Measurements from ENCODE around the gene CORO1C.

CORO1C gene

GRCh38 chr12:108653082-108653516 is 78.2 kb downstream of the CORO1C start:
- peaks cover 21% of the 10 kb centered on the region; the same call in 1 of the 2 replicates for H3K4me1 ChIP-seq (ENCODE audit: insufficient read depth, low read length)
- H3K9me3 ChIP-seq (ENCODE audit: insufficient read depth, low read depth, low read length) = no peaks in the 10 kb centered on the region
- H3K9ac ChIP-seq (ENCODE audit: low read depth, low read length) = no peak overlapping the region
- H3K27me3 ChIP-seq (ENCODE audit: insufficient read depth, low read length) = no peaks in the 10 kb centered on the region
- no peak overlapping the region for H3K4me3 ChIP-seq (ENCODE audit: low read length)
- H3K27ac ChIP-seq (ENCODE audit: low read depth, low read length) = no peak overlapping the region; the same call in 1 of the 2 replicates
- H3K36me3 ChIP-seq (ENCODE audit: insufficient read depth, low read length) = peaks cover 80% of the 10 kb centered on the region

GRCh38 chr12:108650083-108650482 is 81.2 kb downstream of the CORO1C start:
- no peaks in the 10 kb centered on the region for H3K27me3 ChIP-seq (ENCODE audit: insufficient read depth, low read length)
- H3K9me3 ChIP-seq (ENCODE audit: insufficient read depth, low read depth, low read length) = no peaks in the 10 kb centered on the region
- peaks cover 90% of the 10 kb centered on the region for H3K36me3 ChIP-seq (ENCODE audit: insufficient read depth, low read length)
- 91% methylated on average over 2 of the region's 2 CpGs for WGBS
- no peak overlapping the region for H3K9ac ChIP-seq (ENCODE audit: low read depth, low read length)
- peaks cover 21% of the 10 kb centered on the region; the same call in 1 of the 2 replicates for H3K4me1 ChIP-seq (ENCODE audit: insufficient read depth, low read length)
- H3K27ac ChIP-seq (ENCODE audit: low read depth, low read length) = no peak overlapping the region
- no peak overlapping the region for H3K4me3 ChIP-seq (ENCODE audit: low read length)

GRCh38 chr12:108649669-108650068 is 81.6 kb downstream of the CORO1C start:
- Histone ChIP-seq H3K36me3 (ENCODE audit: insufficient read depth, low read length) (peaks cover 93% of the 10 kb centered on the region), H3K9ac (ENCODE audit: low read depth, low read length) (no peak overlapping the region), H3K4me1 (ENCODE audit: insufficient read depth, low read length) (peaks cover 18% of the 10 kb centered on the region; the same call in 1 of the 2 replicates), H3K27me3 (ENCODE audit: insufficient read depth, low read length) (no peaks in the 10 kb centered on the region), H3K27ac (ENCODE audit: low read depth, low read length) (no peak overlapping the region), H3K4me3 (ENCODE audit: low read length) (no peak overlapping the region), H3K9me3 (ENCODE audit: insufficient read depth, low read depth, low read length) (no peaks in the 10 kb centered on the region)
- 93% methylated on average over 4 of the region's 4 CpGs for WGBS

- Histone ChIP-seq H3K36me3 (ENCODE audit: insufficient read depth, low read length) (peaks cover 93% of the 10 kb centered on the region), H3K27ac (ENCODE audit: low read depth, low read length) (no peak overlapping the region), H3K27me3 (ENCODE audit: insufficient read depth, low read length) (no peaks in the 10 kb centered on the region), H3K4me3 (ENCODE audit: low read length) (no peak overlapping the region), H3K9me3 (ENCODE audit: insufficient read depth, low read depth, low read length) (no peaks in the 10 kb centered on the region), H3K4me1 (ENCODE audit: insufficient read depth, low read length) (peaks cover 18% of the 10 kb centered on the region; the same call in 1 of the 2 replicates), H3K9ac (ENCODE audit: low read depth, low read length) (no peak overlapping the region)
- WGBS = 97% methylated on average over 6 of the region's 6 CpGs
Observed at GRCh38 chr12:108649126-108649525, 82.2 kb downstream of the CORO1C start.

DNA sequence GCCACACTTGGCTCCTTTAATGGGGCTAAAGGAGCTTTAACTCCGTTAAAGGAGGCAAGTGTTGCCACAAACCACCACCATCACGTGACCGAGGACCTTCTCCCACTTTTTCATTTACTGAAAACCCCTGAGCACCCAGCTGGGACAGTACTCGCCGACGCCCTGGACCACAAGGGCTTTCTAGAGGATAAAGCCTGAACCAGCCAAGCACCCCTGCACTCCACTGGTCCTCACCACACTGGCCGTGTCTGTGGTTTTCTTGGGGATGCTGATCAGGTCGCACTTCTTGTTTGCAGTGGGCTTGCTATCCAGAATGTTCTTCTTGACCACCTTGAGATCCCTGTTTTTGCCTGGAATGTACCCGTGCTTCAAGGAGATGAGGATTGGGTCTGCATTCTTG is 82.9 kb downstream of the CORO1C start:
- Histone ChIP-seq H3K9ac (ENCODE audit: low read depth, low read length) (no peak overlapping the region), H3K27ac (ENCODE audit: low read depth, low read length) (no peak overlapping the region), H3K4me3 (ENCODE audit: low read length) (no peak overlapping the region), H3K36me3 (ENCODE audit: insufficient read depth, low read length) (peaks cover 88% of the 10 kb centered on the region), H3K27me3 (ENCODE audit: insufficient read depth, low read length) (no peaks in the 10 kb centered on the region), H3K4me1 (ENCODE audit: insufficient read depth, low read length) (peaks cover 11% of the 10 kb centered on the region; the same call in 1 of the 2 replicates), H3K9me3 (ENCODE audit: insufficient read depth, low read depth, low read length) (no peaks in the 10 kb centered on the region)
- WGBS = 94% methylated on average over 9 of the region's 9 CpGs

- H3K27me3 ChIP-seq (ENCODE audit: insufficient read depth, low read length) = no peaks in the 10 kb centered on the region
- no peak overlapping the region; the same call in 1 of the 2 replicates for H3K27ac ChIP-seq (ENCODE audit: low read depth, low read length)
- no peak overlapping the region for H3K9ac ChIP-seq (ENCODE audit: low read depth, low read length)
- peaks cover 83% of the 10 kb centered on the region for H3K36me3 ChIP-seq (ENCODE audit: insufficient read depth, low read length)
- WGBS = 93% methylated on average over 11 of the region's 11 CpGs
- no peaks in the 10 kb centered on the region for H3K9me3 ChIP-seq (ENCODE audit: insufficient read depth, low read depth, low read length)
- no peak overlapping the region for H3K4me3 ChIP-seq (ENCODE audit: low read length)
- peaks cover 6% of the 10 kb centered on the region; the same call in 1 of the 2 replicates for H3K4me1 ChIP-seq (ENCODE audit: insufficient read depth, low read length)
Observed at GRCh38 chr12:108647585-108648287, 83.6 kb downstream of the CORO1C start.

DNA sequence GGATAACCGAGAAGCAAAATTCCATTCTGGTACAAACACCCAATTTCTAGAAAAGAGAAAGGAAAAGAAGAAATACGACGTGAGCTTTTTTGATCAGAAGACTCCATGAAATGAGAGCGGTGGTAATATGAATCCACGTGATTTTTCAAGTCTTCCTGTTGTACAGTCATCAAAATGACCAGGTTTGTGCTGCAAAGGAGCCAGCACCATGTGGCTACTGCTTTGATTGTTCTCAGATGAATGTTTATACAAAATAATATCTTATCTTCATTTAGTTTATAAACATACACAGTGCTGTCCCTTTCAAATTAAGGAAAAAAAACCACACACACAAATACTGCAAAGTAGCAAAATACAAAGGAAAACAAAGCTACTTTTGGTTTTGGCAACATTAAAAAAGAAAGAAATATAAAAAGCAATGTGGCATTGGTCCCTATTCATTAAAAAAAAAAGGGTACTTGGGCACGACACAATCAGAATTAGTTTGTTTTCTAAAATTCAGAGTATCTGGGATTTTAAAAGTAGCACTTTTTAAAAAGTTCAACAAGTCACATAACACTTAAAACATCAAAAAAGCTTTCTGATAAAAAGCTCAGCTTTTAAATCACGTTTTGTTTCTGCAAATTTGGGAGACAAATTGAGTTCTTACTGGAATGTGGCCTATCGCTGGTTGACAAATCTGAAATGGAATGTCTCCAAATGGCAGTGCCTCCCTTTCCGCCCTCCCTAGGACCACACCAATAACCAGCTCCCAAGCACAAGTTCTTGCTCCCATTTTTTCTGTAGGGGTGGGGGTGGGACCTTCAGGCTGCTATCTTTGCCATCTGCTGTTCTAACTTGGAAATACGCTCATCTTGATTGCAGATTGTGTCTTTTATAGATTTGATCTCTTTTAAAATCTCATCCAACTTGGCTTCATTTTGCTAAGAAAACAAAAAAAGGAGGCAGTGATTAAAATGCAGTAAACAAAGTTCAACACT is 84.4 kb downstream of the CORO1C start:
- Histone ChIP-seq H3K27me3 (ENCODE audit: insufficient read depth, low read length) (no peaks in the 10 kb centered on the region), H3K9ac (ENCODE audit: low read depth, low read length) (no peak overlapping the region), H3K4me1 (ENCODE audit: insufficient read depth, low read length) (no peaks in the 10 kb centered on the region; the same call in 1 of the 2 replicates), H3K9me3 (ENCODE audit: insufficient read depth, low read depth, low read length) (no peaks in the 10 kb centered on the region), H3K36me3 (ENCODE audit: insufficient read depth, low read length) (peaks cover 75% of the 10 kb centered on the region), H3K27ac (ENCODE audit: low read depth, low read length) (no peak overlapping the region), H3K4me3 (ENCODE audit: low read length) (no peak overlapping the region)
- WGBS = 95% methylated on average over 8 of the region's 10 CpGs

DNA sequence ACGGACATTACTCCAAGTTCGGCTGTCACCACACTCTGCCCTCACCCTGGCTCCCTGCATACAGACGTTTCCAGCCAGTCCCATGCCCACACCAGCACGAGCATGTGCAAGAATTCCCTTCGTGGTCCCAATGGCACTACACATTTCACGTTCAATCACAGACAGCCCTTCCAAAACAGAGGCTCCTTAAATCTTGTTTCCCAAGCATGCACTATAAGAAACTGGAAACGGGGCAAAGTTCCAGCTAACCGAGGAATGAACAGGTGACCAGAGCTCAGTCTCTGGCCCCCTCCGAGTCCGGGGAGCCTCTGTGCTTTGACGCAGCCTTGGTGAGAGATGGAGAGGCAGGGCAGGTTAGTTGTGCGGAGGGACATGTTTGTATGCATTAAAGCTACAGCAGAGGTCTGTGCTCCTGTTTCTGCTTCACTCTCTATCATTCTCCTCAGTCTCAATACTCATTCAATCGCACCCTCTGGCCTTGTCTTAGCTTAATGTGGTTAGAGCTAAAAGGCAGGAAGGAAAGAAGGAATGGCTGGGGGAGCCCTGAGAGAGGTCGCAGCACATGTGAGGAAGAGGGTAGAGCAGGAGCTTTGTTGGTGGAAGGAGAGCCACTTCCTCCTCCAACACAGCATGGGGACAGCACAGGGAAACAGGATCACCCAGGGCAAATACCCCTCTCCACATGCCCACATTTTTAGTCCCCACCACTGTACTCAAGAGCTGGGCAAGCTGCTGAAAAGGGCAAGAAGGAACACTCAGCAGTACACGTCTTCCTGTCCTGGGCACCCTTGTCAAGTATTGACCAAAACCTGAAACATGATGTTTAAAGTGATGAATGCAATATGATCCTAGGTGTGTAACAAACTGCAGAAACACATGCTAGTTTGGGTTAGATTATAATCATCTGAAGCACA is 85.4 kb downstream of the CORO1C start:
- no peak overlapping the region for H3K27ac ChIP-seq (ENCODE audit: low read depth, low read length)
- H3K4me3 ChIP-seq (ENCODE audit: low read length) = no peak overlapping the region
- H3K9ac ChIP-seq (ENCODE audit: low read depth, low read length) = no peak overlapping the region
- 95% methylated on average over 15 of the region's 15 CpGs for WGBS
- H3K27me3 ChIP-seq (ENCODE audit: insufficient read depth, low read length) = no peaks in the 10 kb centered on the region
- no peaks in the 10 kb centered on the region; the same call in 1 of the 2 replicates for H3K4me1 ChIP-seq (ENCODE audit: insufficient read depth, low read length)
- peaks cover 67% of the 10 kb centered on the region for H3K36me3 ChIP-seq (ENCODE audit: insufficient read depth, low read length)
- no peaks in the 10 kb centered on the region for H3K9me3 ChIP-seq (ENCODE audit: insufficient read depth, low read depth, low read length)

DNA sequence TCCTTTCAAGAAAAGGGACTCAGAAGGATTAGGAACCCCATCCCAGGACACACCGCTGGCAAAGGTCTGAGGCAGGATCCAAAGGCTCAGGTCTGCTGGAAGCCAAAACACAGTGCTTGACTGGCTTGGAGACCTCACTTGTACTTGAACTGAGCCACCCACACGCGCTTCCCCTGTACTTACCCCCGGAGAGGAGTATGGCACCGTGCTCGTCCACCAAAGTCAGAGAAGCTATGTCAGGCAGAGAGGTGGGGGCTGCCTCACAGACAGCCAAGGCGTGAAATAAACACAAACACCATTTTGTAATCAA is 86.6 kb downstream of the CORO1C start:
- H3K27ac ChIP-seq (ENCODE audit: low read depth, low read length) = no peak overlapping the region
- peaks cover 4% of the 10 kb centered on the region; the same call in 1 of the 2 replicates for H3K4me1 ChIP-seq (ENCODE audit: insufficient read depth, low read length)

DNA sequence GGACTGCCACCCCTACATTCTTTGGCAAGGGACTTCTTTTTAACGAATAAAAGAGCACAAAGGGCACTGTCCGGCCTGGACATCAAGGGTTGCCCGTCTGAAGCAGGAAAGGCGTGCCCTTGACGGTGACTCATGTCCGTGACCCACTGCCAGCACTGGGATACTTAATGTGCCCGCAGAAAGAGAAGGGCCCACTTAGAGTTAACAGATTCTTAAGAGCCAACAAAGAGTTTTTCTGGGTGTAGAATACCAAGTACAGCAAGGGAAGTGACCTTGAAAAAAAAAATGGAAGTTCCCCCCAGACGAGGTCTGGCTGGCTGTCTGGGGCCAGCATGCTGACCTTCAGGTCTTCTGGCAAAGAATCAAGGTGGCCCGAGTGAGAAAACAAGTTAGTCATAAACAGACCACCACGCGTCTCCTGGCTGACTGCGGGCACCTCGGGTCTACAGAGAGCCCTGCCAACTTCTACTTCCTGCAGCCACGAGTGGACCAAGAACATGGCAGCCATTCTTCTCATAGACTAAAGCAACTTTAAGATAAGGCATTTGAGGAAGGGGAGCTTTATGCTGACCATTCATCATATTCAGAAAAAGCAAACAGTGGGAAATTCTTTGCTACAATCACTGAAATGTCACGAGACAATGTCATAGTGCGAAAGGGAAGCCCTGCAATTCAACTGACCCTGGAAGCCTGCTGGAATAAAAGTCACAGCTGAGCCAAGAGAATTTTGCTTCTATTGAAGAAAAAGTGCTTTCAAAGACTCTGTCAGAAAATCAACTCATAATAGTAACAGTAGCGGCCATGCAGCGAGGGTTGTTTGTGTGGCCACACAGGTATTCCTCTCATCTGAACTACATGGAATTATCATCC is 87.1 kb downstream of the CORO1C start:
- Histone ChIP-seq H3K4me1 (ENCODE audit: insufficient read depth, low read length) (peaks cover 7% of the 10 kb centered on the region; the same call in 1 of the 2 replicates), H3K36me3 (ENCODE audit: insufficient read depth, low read length) (peaks cover 49% of the 10 kb centered on the region)
- WGBS = 94% methylated on average over 18 of the region's 18 CpGs

More for the DNA sequence above, 86.6 kb downstream of the CORO1C start:
- Histone ChIP-seq H3K9me3 (ENCODE audit: insufficient read depth, low read depth, low read length) (no peaks in the 10 kb centered on the region), H3K9ac (ENCODE audit: low read depth, low read length) (no peak overlapping the region), H3K36me3 (ENCODE audit: insufficient read depth, low read length) (peaks cover 55% of the 10 kb centered on the region), H3K27me3 (ENCODE audit: insufficient read depth, low read length) (no peaks in the 10 kb centered on the region), H3K4me3 (ENCODE audit: low read length) (no peak overlapping the region)
- 93% methylated on average over 7 of the region's 7 CpGs for WGBS

More for the DNA sequence above, 87.1 kb downstream of the CORO1C start:
- Histone ChIP-seq H3K9me3 (ENCODE audit: insufficient read depth, low read depth, low read length) (no peaks in the 10 kb centered on the region), H3K4me3 (ENCODE audit: low read length) (no peak overlapping the region), H3K27ac (ENCODE audit: low read depth, low read length) (no peak overlapping the region), H3K27me3 (ENCODE audit: insufficient read depth, low read length) (no peaks in the 10 kb centered on the region), H3K9ac (ENCODE audit: low read depth, low read length) (no peak overlapping the region)

All from HUES64 (cell line).